CD4-positive, alpha-beta T cell treated with Interferon gamma for 1 hour (primary cell): ENCODE measurements around the gene NR3C2.
A peak's percentile ranks its signal among the peaks of the same experiment; 100 is the strongest.

Experiments
- DNase-seq: peaks from one replicate; pipeline ENCODE4 v3.0.0-alpha.2; 2020

The NR3C2 gene

DNA sequence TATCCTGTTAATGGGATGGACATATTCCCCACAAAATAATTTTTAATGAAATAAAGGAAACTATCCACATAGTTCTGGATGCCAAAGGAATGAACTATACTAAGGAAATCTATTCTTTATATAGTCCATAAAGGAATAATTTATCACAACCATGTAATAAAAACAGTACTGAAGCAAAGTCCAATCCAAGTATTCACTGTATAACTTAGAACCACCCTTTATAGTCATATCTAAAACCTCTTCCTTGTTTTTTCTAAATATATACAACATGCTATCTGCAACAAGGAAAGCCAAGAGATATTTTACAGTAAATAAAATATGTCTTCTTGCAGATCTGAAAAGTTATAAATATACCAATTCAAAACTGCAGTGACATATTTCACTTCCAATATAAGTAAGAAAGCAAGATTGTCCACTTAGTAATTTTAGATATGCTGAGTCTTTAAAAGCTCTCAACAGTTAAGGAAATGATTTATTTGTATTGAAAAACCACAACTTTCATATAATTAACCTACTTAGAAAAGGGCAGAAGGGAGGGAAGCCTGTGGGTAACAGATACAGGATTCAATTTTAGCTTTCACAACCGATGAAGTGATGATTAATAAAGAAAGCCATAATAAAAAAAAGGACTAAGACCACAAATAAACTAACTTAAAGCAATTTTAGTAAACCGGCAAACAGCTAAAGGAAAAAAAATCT lies 8.0 kb downstream of the NR3C2 start:
- DNase-seq, result no peak

DNA sequence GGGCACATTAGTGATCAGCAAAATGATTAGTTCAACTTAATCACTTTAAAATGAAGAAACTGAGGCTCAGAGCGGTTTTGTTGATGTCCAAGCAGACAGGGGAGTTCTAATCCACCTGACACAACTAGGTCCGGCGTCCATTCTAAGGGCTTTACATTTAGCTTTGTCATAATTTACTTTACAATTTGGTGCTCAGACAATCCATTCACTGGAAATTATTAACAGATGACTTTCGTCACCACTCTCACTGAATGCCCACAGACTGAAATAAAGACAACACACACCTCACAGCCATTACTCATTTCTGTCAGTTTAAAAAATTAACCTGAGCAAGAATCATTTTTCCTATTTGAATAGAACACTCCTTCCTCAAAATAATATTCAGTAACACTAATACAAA lies 10.8 kb downstream of the NR3C2 start:
- no peak for DNase-seq

DNA sequence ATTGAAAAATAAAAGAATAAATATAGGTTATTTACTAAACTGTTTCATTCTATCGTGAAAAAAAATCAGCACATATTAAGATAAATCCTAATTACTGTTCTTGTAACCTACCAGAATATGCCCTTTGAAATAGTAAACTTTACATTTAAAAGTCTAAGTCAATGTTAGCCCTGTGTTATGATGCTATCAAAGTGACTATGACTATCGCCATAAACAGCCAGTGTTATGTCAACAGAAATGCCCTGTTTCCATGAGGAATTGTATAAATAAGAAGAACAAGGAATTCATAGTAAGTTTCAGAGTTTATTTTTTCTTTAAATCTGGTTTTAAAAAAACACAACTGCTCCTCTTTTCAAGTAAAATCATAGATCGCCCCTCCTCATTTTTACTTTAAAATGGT lies 11.4 kb downstream of the NR3C2 start:
- no peak for DNase-seq

DNA sequence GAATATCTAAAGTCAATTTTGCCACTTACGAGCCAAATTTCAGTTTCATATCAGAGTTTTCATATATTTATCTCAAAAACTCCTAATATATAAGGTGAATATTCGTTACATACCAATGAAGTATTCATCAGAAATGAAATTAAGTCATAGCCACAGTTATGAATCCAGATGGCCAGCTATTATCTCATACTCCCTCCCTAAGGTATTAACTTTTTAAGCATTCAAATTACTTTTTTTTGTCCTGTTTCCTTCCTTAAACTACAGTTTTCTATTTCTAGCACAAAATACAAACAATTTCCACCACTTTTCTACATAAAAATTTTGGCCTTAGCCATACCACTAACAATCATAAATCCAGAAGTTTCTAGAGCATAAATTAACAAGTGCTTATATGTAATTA lies 13.0 kb downstream of the NR3C2 start:
- DNase-seq, result no peak

DNA sequence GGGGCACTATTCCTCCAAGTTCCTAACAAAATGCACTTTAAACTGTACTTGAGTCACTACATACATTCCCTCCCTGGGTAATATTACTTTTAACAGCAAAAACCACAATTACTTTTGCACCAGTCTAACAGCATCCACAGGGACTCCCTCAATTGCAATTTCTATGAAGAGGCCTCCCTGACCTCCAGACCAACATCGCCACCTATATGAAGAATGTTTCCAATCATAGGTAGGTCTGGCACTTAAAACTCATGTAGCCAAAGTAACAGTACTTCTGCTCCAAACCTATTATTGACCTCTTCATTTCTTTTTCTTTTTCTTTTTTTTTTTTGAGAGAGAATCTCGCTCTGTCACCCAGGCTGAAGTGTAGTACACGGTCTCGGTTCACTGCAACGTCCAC lies 15.6 kb downstream of the NR3C2 start:
- DNase-seq, result no peak

DNA sequence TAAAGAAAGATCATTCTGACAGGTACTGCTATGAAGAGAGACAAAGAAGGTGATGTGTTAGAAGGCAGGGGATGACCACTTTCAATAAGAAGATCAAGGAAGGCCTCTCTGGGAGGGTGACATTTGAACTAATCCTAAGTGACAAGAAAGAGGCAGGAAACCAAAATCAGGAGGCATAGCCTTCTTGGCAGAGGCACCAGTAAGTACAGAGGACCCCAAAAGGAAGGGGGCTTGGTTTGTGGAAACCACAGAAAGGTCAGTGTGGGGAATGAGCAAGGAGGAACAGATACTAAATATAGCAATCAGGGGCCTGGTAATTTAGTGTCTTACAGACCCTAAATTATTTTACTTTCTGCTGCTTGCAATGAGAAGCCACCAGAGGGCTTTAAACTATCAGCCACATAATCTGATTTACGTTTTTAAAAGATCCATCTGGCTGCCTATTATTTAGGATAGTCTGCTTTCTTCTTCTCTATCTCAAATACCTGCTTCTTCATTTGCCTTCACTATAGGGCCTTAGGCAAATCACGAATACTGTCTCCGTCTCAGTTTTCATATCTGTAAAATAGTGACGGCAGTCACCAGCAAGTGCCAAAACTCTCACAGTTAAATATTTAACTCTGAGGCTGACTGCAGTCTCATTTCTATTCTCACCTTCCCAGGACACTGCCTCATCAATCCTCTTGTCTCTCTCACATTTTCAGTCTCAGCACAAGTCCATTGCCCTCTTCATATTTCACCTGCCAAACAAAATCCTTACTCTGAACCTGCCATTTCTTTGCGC lies 16.7 kb downstream of the NR3C2 start:
- DNase-seq, result no peak

DNA sequence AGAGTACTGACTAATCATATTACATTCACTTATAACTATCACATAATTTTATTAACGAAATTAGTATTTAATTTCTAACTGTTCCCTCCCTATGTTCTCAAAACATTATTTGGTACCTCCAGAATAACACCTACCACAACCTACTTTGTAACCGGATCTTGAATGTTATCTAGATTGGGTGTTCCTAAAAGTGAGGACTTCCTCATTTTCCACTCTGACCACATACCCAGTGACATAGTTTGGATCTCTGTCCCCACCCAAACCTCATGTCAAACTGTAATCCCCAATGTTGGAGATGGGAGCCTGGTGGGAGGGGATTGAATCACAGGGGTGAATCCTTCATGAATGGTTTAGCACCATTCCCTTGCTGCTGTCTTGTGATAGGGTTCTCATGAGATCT lies 21.8 kb downstream of the NR3C2 start:
- DNase-seq, result no peak

DNA sequence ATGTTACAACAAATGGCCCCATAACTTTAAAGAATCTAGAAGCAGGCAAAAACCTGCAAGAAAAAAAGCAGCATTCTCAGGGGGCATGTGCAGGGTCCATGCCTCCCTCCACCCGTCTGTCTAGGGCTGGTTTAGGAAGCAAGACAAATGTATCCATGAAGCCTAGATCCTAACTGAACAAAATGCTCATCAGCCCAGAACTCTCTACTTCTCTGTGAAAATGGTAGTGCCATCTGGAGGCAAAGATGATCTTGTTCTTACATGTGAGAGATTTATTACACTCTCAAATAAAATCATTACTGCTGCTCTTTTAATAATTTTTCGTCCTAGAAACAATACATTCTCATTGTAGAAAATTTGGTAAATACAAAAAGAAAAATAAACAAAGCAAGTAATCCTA lies 26.7 kb downstream of the NR3C2 start:
- DNase-seq, result no peak

DNA sequence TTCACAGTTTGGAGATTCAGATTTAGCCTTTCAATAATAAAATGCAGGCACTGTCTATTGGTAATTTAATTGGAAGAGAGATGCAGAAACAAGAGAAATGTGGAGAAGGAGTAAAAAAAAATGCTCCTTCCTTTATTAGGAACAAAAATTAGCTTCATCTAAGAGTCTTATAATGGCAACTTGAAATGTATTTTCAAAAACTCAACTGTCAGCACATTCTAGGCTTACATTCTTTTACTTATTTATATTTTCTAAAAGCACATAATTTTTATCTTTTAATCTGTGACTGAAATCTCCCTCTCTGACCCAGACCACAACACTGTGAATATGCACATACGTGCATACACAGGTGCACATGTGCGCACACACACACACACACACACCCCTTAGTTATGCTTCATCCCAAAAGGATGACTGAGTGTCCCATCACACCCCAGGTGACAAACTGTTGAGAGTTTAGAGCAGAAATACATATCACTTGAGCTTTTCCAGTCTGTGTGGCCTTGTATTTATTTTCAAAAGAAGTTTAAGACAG lies 29.7 kb downstream of the NR3C2 start:
- DNase-seq, result no peak

DNA sequence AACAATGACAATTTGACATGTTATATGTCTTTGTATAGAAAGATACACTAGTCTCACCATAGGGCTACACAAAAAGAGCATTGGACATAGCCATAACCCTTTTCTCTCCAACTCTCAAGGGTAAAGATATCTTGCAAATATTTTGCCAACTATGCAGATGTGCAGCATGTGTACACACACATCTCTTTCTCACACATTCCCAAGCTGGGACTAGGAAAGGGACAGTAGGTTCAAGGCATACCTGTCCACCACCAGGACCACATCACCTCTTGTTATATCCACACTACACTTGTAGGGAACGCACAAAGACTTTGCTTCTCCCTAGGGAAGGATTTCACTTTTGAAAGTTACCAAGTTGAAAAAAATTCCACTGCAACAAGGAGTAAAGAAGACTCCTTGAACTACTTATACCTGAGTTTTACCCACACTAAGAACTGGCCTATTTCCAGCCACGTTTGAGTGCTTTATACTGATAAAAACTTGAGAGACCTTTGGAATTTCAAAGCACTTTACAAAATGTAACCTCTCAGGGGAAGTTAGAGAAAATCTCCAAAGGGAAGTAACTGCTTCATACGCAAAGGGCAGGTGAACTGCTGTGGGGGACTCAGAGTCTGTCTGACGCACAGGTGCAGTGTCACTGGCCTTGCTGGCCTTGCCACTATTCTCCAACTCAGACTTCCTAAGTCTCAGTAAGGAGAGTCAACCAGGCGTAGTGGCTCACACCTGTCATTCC lies 36.9 kb downstream of the NR3C2 start:
- no peak for DNase-seq

DNA sequence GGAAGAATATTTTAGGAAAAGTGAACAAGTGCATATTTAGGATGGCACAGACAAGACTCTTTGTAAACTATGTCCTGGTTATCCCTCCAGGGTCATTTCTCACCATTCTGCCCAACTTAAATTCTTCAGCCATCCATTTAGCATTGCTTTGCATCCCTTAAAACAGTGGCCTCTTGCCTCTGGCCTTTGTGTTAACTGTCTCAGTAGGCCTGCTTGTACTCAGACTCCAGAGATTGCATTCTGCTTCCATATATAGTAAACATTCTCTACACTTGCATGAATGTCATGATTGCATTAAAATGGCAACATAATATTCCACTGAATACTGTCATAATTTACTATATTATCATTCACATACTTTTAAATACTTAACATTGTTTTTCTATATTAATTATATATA lies 43.2 kb downstream of the NR3C2 start:
- DNase-seq, result no peak

DNA sequence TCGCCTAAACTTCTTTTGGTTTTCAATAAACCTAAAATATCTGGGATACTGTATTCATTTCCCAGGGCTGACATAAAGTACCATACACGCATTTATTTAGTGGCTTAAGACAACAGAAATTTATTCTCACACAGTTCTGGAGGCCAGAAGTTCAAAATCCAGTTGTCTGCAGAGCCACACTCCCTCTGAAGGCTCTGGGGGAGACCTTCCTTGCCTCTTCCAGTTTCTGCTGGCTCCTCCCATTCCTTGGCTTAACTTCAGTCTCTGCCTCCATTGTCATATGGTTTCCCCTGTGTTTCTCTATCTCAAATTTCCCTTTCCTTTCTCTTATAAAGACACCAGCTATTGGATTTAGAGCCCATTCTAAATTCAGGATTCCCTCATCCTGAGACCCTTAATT lies 44.4 kb downstream of the NR3C2 start:
- no peak for DNase-seq

DNA sequence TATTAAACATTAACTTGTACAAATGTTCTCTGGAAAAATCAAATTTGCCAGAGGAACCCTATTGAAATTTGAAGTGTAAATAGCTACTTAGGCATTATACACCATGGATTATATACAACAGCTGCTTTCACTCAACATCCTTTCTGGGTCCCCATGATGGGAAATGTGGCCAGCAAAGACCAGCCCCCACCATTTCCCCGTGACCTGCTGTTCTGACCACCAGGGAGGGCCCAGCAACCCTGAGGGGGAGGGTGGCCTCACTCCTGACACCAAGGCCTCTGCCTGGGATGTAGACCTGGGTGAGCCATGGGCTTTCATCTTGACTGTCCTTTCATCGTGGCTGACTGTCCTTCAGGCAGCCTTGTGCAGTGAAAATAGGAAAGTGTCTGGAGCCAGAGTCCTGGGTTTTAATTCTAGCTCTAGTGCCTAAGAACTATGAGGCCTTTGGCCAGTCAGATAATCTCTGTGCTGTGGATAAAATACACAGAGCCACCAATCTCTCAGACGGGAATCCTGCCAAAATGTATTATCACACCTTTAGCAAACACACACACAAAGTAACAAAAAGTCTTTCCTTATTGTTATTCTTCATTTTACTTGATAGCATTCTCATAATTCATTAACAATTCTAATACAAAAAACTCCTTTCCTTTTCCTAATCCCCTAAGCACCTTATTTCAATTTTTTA lies 45.1 kb downstream of the NR3C2 start:
- DNase-seq, result no peak

DNA sequence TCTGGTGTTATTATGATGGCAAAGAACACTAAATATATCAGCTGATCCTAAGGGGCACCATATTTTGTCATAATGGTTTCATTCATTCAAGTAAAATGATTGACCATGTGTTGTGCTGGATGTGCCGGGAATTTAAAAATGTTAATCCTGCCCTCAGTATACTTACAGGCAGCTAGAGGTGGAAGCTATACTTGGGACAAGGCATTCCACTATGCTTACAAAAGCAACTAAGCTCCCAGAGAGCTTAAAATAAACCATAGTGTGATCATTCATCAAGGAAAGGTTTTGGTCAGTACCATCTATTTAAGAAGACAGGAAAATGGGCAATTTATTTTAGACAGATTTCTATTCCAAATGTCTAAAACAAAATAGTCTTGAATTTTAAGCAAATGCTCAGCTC lies 46.4 kb downstream of the NR3C2 start:
- DNase-seq, result no peak

DNA sequence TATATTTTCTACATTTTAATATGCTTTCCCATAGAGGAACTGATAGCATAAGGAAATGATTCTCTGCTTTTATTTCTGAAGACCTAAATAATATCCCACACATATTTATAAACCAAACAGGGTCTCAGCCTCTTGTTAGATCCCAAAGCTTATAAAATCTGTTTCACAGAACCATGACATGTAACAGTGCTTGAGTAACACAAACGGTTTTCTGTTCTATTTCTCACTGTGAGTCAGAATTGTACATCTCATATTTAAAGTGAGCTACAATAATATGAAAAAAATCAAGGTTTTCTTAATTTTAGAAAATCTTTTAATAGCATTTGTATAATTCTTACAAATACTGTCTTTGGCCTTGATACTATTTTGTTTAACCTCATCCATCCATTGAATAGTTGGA lies 51.2 kb downstream of the NR3C2 start:
- no peak for DNase-seq

DNA sequence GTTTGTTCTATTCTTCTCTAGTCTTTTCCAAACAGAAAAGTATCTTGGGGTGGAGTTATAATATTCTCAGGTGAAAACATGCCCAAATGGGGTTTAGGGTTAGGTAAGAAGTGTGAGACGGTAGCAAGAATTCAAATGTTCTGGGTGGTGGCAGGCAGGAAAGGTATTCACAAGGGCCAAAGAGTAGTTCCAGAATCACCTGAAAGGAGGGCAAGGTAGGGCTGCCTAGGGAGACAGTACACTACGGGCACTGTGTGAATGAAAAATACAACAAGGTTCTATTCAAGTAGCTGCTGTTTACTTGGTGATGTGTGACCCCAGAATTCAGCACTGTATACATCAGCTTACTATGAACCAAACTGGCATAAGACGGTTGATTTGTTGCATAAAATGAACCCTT lies 51.9 kb downstream of the NR3C2 start:
- DNase-seq, result no peak

DNA sequence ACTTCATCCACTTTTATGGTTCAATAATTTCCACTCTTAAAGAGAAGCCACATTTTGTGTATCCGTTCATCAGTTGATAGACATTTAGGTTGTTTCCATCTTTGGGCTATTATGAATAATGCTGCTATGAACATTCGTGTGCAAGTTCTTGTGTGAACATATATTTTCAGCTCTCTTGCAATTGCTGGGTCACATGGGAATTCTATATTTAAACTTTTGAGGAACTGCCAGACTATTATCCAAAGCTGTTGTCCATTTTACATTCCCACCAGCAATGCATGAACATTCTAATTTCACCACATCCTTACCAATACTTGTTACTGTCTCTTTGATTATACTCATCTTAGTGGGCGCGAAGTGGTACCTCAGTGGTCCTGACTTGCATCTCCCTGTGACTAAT lies 61.9 kb downstream of the NR3C2 start:
- DNase-seq, result no peak

DNA sequence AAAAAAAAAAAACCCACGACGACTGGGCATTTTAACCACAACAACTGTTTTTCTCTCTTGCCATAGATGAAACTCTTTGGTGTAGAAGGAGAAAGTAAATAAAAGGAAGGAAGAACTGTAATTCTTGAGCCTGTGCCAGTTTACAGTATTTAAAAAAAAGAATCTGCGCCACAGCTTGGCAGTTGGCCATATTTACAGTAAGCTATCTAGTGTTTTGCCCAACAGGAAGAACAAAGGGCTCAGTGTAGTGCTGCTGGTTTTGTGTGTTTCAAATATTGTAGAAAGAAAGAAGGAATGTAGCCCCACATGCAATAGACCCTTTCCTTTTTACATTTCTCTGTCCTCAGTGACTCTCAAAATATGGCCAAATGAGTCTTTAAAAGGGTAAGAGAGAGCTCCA lies 66.1 kb downstream of the NR3C2 start:
- peak; percentile 16 for DNase-seq

DNA sequence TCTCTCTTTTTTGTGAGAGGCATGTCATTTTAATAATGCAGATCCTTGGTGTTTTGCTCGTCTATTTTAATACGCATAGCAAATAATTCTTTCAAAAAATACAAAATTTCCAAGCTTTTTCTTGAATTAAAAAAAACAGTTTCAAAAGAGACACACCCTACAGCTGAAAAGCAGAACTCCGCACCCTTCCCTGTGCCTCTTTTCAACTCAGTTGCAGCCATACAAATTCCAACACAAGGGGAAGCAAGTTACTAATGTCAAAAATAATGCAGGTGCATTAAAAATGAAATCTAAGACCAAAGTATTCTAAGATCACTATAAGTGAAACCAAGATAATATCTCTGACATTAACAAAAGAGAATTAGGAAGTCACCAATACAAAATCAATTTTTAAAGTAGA lies 66.6 kb downstream of the NR3C2 start:
- no peak for DNase-seq

DNA sequence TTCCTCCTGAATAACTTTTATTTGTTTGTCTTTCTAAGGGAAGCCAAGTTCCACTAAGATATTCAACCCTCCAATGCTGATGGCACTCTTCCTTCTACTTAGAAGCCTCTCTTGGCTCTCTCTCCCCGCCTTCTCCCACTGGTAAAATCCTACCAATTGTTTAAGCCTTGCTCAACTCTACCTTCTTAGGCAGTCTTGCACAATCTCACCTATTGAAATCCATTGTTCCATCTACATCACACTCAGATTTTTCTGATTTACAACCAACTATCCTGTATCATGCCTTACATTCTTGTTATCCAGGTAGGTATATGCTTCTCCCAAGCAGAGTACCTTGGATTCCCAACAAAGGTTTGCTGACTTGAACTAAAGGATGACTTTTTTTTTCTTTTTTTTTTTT lies 69.1 kb downstream of the NR3C2 start:
- no peak for DNase-seq

DNA sequence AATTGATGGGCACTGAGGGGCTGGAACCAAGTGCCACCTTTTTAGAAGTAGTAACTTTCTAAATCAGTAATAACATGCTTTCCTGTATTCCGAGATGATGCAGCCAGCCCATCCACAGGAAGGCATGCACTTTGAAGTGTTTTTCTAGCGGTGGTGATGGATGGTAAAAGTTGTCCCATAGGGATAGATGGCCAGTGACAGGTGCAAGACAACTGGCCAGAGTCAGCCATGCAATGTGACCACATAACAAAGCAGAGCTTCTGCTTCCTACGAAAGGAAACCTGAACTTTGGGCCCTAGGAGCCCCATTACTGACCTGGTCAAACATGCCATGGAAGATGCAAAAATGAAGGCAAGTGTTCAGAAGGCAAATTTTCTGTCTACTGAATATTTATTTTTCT lies 72.3 kb downstream of the NR3C2 start:
- DNase-seq, result no peak

DNA sequence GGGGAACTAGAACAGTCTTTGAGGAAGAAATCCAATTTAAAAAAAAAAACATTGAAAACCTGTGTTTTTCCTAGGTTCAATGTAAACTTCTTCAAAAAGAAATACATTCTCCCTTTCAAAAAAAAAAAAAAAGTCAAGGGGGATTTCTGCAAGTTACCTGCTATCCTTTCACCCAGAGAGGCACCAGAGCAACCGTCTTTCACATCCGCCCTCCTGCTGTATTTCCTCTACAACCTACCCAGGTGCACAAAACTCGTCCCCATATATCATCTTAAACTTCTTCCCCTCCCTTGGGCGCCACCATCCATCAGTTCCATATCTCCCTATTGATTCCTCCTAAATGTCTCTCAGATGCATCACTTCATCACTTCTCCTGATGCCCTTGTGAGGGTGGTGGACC lies 74.5 kb downstream of the NR3C2 start:
- no peak for DNase-seq

DNA sequence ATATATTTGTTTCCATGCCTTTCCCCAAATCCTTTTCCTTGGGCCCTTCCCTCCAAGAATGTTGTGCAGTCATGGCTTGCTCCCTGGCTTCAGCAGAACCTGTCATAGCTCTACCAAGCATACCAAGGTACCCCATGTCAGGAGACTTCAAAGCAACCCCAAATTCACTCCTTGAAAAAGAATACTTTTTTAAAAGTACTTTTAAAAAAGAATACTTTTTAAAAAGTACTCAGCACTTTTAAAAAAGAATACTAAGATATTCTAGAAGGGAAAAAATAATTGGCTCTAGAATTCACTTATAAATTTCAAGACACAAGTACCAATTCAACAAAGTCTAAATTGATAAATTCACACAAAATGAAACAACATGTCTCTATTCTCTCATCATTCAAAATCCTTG lies 76.0 kb downstream of the NR3C2 start:
- DNase-seq, result no peak
